Raji (cell line): ENCODE results near the gene VPS45.

Experiments
- POLR2A ChIP-seq: IDR thresholded peaks from 2 replicates; pipeline ENCODE4 v1.6.1; 2011; ENCODE audit warnings: low read depth, low read length, control low read depth; ENCODE audit not compliant: insufficient read depth

VPS45 gene

DNA sequence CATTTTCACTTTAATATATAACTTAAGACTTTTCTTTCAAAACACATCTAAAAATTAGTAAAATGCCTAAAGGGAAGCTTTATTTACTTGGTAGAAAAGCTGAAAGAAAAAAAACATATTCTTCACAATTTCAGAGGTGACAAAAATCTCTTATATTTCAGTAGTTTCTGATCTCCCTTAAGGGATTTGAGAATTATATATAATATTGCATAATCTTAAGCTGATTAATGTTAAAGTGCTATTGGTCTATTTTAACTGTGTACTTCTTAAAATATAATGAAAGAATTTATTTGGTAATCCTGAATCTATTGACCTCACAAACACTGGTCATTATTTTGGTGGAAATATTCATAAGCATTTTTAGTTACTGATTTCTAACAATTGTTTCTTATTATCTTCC lies 1.2 kb upstream of the VPS45 start:
- TF ChIP-seq POLR2A, result no peak

DNA sequence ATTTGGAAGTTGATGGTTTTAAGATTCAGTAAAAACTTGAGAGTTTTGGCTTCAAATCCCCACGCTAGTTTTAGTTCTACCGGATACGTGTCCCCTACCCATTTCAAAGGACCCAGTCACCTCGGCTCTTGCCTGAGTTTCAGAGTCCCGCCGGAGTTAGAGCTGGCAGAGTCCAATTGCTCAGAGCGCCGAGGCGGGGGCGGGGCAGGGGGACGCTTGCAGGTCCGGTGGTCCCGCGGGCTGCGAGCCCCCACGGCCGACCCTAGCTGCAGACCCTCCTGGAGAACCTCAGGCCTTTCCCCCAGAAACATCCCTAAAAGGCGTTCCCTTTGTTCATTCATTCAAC lies 765 bp upstream of the VPS45 start:
- no peak for TF ChIP-seq POLR2A

DNA sequence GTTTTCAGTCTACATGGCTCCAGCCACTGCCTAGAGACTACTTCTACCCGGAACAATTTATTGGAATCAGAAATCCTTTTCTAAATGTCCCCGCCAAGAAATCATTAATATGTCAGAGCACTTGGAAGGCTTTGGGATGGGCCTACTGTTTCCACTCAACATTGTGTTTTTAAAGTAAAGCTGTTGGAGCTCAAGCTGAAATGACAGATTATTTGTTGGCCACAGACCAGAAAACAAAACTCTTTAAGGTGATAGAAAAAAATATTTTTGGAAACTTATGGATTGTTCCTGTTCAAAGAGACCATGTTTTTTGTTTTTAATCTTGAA lies 496 bp downstream of the VPS45 start:
- no peak for TF ChIP-seq POLR2A

DNA sequence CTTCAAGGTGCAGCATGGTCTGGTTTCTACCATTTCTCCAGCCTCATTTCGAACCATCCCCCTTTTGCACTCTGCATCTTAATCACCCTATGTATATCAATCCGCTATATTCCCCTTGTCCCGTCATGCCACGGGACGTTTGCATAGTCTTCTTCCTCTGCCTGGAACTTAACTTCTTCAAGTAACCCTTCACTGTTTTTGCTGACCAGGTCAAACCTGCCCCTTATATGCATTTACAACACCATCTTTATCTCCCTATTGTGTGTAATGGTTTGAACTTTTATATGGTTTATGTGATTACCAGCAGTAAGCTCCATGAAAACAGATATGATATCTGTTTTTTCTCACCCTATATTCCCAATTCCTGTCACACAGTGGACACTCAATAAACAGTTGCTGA lies 2.3 kb downstream of the VPS45 start:
- no peak for TF ChIP-seq POLR2A

DNA sequence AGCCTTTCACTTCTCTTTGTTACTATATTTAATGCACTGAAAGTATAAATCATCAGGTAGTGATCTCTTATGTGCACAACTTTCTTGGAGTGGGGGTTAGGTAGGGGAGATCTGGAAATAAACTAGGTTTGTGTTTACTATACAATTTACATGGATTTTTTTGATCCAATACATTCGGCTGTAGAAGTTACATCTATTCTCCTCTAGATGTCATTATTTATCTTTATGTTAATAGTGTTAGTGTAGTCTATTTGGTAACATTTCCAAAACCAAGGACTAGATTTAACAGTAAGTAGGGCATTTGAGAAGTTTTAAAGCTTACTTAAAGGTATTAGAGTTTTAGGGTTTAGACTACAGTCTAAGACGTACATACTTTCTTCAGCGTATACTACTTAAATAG lies 5.4 kb downstream of the VPS45 start:
- TF ChIP-seq POLR2A, result no peak

DNA sequence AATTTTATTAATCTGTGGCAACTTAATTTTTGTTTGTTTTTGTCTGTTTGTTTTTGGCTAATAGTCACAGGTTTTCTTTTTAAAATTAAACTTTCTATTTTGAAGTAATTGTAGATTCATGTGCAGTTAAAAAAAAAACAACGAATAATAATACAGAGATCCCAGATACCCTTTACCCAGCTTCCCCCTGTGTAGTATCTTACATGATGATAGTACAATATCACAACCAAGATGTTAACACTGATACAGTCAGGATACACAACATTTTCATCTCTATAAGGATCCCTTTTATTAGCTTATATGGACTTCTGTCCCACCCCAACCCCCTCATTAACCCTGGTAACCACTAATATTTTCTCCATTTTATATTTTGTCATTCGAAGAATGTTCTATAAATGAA lies 5.9 kb downstream of the VPS45 start:
- TF ChIP-seq POLR2A, result no peak

DNA sequence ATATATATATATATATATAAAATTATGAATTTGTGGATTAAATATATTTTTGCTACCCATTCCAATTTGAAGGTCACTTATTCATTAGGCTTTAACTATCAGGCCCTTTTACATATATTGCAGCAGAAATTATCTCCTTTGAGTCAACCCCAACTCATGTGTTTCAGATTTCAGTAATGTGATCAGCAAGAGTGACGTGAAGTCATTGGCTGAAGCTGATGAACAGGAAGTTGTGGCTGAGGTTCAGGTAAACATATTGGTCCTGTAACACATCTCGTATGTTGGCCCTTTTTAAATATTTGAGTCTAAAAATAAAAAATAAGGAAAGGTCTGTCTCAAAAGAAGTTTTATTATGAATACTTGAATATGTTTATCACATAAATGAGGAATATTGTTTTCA lies 8.5 kb downstream of the VPS45 start:
- no peak for TF ChIP-seq POLR2A

DNA sequence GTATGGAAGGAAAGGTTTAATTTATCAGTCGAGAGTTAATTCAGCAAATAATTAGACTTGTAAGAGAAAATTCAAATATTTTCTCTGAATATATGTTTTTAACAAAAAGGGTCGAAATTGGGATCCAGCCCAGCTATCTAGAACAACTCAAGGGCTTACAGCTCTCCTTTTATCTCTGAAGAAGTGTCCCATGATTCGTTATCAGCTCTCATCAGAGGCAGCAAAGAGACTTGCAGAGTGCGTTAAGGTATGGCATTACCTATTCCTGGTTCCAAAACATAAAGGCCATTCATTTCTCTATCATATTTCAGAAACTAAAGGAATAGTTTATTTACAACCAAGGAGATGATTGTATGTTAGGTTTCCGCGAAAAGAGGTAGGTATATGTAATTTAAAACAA lies 9.4 kb downstream of the VPS45 start:
- no peak for TF ChIP-seq POLR2A

DNA sequence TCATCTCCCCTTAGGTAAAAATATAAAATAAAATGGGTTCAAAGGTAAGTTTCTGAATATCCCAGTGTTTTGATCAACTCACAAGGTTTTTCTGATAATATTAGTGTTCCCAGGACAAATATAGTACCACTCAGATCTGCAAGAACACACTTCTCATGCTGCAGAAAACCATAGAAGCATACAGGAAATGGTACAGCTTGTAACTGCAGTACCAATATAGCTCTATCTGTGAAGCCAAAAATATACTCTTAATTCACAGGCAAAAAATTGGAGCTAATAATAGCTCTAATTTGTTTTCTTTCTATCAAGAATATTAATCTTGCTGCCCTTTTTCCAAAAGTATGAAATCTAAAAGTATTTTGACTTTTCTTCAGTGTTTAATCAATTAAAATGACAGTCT lies 13.2 kb downstream of the VPS45 start:
- TF ChIP-seq POLR2A, result no peak

DNA sequence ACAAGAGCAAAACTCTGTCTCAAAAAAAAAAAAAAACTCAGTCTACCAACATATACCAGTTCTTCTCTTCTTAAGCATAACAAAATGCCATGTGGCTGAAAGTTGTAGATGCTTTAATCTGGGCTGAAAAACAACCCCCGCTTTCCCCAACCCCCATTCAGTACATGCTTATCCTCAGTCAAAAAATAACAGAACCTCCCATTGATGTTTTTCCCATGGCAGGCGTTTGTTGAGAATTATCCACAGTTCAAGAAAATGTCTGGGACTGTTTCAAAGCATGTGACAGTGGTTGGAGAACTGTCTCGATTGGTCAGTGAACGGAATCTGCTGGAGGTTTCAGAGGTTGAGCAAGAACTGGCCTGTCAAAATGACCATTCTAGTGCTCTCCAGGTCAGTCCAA lies 14.9 kb downstream of the VPS45 start:
- TF ChIP-seq POLR2A, result no peak

DNA sequence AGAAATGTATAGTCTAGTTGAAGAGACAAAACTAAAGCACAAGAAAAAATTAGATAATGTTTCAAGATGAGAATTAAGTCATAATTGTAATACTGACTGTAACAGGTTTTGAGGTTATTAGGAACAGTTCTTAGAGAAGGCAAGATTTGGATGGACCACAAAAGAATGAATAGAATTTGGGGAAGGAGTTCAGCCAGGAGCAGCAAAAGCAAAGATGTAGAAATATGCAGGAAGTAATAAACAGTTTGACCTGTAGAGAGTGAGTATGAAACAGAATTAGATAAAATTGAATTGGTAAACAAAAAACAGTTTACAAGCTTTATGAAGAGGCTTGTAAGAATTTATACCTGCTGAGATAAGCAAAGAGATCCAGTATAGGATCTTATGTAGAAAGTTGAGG lies 16.3 kb downstream of the VPS45 start:
- TF ChIP-seq POLR2A, result no peak

DNA sequence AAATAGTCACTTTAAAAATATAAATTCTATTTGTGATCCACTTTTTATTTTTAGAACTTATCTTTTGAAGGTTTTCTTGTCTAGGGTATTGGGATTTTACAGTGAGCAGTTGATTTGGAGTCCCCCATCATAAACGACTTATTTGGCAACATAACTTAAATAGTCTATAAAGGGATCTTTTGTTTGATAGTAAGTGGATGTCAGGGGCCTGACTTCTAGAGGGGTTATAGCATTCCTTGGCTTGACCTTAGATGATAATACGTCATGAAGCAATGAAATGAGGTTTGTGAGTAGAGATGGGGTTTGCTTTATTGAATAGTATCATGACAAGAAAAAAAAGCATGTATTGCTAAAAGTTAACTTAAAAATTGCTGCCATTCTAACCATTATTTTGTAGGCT lies 17.8 kb downstream of the VPS45 start:
- no peak for TF ChIP-seq POLR2A

DNA sequence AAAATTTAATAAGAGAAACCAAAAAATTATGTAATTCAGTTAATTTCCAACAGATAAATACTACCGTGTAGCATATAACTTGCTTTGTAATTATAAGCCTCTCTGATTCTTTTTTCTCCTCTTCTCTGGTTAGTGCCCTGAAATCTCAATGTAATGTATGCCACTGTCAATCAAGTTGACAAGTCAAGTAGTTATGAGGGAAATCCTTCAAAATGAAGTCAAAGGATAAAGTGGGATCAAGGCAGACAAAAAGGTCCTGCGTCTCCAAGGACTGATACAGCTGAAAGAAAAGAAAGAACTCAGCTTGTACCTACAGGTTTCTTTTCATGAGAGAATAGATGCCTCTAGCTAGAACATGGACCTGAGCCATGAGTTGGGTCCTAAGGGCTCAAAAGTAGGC lies 19.8 kb downstream of the VPS45 start:
- no peak for TF ChIP-seq POLR2A

DNA sequence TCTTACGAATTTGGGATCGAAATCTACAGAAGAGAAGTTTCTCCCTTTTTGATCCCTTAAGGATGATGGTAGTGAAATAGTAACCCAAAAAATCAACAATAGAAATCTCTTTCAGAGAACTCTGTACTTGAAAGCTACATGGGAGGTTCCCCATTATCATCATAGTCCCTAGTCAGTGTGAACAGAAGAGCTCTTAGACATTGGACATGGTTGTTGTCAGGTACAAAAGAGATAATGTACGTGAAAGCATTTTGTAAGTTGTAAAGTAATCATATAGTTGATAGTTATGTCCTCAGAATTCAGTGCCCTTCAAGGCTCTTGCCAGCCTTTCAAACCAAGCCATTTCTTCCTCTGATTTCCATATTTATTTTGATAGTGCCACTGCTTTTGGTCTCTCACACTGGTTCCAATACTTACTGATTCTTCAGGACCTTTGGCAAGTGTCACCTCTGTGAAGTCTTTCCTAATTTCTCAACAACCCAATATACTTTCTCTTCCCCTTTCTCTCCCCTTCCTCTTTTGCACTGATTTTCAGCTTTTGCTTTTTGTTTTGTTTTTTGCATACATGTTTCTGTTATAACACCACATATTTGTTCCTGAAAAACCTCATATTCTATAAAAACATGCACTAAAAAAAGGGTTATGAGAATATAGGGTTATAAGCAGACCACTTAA lies 22.4 kb downstream of the VPS45 start:
- no peak for TF ChIP-seq POLR2A

DNA sequence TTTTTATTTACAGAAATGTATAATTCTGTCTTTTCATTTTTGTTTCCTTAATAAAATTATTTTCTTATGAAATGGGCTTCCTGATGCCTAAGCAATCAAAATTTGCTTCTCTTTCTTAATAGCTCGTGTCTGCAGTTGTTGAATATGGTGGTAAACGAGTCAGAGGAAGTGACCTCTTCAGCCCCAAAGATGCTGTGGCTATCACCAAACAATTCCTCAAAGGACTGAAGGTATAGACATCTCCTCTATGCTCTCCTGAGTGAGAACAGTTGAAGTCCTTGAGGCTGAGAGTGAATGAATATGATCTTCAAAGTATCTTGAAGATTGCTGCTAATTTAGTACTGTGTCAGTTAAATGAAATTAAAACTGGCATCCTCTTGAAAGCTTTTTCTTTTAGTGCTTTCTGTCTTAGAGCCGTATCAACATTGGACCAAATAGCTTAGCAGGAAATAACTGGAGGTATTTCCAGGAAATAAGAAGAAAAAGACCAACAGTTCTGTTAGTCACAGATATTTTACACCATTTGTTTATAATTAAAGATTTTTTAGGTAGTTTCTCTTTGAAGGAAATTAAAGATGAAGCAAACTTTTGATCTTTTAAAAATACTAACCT lies 24.7 kb downstream of the VPS45 start:
- no peak for TF ChIP-seq POLR2A

DNA sequence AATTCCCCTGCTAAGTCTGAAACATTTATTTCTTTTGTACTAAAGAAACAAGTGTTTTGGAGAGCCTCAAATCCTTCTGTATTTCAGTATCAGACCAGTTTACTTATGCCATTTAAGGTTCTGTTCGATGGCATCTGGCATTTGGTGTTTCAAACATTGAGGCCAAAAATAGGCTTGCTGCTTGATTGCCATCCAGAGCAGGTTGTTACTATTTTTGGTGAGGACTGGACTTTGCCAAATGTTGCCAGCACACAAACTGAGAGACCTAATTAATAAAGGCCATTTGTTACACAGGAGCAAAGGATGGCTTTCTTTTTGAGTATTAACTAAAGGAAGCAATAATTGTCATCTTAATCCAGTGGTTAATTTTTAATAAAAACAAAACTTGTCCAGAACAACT lies 26.2 kb downstream of the VPS45 start:
- TF ChIP-seq POLR2A, result no peak

DNA sequence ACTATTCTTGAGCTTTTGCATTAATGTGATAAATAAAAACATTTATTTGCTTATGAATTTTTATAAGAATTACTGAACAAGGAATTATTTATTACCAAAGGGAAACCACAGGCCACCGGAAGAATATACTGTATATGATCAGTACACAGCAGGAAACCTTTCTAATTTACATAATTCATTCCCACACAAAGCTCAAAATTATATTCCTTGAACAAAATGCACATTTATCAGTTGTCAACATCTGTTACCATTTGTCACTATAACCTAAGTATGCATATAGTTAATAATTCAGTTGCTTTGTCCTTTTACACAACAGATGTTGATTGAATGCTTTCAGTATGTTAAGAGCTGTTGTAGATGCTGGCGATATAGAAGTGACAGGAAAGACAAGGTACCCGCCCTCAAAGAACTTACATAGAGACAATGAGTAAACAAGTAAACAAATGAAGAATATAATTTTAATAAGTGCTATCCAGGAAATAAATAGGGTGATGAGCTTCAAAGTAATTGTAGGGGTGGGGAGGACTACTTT lies 27.2 kb downstream of the VPS45 start:
- no peak for TF ChIP-seq POLR2A
